GM18520 (cell line): Measurements from ENCODE around the gene NLK.
A peak's percentile ranks its signal among the peaks of the same experiment; 100 is the strongest.
"Not testable (repeated sequence)": the region's sequence is repeated elsewhere in the genome, so short reads cannot be mapped to it uniquely, and the experiment has no call there.

Experiments
- ATAC-seq: cut with Tn5 transposase; IDR thresholded peaks from one replicate; pipeline ENCODE4 v1.9.1; 2021; ENCODE audit not compliant: unreplicated experiment

NLK gene

DNA sequence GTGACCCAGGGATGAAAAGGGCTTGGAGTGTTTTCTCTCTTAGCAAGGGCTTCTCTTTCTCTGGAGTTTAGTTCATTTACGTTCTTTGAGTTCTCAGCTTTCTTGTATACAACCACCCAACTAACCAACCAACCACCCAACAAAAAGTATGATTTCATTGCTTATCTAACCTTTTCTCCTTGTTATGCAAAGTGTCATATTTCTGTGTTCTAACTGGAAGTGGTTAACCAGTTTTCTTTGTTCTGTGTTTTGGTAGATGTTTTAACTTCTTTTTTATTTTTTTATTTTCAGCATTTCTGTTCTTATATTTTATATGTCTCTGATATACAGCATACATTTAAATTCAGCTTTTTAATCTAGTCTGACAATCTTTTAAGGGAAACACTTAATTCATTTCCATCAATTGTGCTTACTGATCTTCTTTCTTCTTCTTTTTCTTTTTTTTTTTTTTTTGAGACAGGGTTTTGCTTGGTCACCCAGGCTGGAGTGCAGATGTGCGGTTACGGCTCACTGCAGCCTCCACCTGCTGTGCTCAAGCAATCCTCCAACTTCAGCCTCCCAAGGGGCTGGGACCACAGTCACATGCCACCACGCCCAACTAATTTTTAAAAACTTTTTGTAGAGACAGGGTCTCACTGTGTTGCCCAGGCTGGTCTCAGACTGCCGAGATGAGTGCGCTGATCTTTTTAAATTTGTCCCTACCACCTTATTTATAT, 29.6 kb downstream of the NLK start:
- no peak for ATAC-seq

DNA sequence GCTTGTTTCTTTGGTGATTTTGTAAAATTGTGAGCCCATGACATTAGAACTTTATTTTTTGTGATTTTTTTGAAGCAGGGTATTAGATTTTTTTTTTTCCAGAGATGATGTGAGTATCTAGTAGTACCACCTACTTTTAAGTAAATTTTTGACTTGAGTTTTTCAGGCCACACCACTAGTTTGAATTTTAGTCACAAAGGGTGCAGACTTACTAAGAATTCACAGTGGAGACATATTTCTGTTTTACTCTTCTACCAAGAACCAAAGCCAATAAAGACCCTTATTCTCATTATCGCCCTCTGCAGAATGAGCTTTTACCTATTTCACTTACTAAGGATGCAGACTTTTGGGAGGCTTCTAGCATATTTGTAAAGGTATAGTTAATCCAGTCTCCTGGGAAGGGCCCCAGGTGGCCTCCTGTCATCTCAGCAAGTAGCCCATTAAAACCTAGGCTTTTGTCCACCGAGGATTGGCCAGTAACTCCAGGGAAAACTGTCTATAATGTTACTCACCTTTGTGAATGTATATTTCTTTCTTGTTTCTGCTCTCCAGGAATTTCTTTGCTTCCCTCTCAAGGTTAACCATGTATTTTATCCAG, 30.6 kb downstream of the NLK start:
- ATAC-seq: no peak

DNA sequence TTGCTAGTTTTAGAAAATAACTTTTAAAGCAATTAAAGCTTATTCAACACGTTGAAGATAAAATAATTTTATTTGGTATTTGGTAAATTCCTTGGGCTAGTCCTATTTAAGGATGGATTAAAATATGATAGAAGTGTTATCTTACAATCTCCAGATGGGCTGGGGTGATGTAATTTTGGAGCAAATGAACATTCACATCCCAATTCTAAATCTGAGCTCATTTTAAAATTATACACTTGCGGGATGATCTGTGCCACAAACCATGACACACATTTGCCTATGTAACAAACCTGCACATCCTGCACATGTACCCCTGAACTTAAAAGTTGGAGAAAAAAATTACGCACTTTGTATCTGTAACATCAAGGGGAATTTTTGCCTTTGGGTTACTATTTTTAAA, 31.5 kb downstream of the NLK start:
- no peak for ATAC-seq

GRCh38 chr17:28076144-28076543, 33.7 kb downstream of the NLK start:
- ATAC-seq: no peak

- ATAC-seq: not testable (repeated sequence)
Observed at GRCh38 chr17:28077140-28077539, 34.7 kb downstream of the NLK start.

- no peak for ATAC-seq
Observed at GRCh38 chr17:28078341-28079229, 36.1 kb downstream of the NLK start.

DNA sequence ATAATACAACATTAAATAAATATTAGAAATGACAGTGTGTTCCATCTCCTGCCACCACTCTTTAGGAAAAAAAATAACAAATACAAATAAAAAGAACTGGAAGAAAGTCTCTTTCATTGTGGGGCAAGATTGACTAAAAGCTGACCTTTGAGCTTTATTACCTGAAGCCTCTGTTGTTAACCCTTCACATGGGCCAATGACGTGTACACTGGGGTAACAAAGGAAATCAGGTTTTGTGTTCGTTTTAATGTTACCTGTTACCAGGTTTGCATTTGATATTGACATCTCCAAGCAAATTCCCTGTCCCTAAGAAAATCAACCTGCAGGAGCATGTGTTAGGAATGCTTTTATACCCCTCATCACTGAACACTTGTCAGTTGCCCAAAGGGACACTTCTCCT, 39.0 kb downstream of the NLK start:
- ATAC-seq: no peak

GRCh38 chr17:28085766-28086165, 43.3 kb downstream of the NLK start:
- no peak for ATAC-seq

DNA sequence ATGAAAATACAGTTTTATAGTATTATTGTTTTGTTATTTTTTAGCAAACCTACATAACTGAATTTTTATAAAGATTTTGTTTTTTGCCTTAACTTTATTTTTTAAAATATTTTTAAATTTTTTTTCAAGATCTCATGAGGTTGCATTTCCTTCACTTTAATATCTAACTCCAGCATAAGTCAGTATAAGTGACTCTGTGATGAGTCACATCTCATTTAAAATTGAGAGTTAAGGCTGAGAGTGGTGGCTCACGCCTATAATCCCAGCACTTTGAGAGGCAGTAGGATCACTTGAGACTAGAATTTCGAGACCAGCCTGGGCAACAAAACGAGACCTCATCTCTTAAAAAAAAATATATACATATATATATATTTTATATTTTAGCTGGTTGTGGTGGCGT, 44.0 kb downstream of the NLK start:
- ATAC-seq: no peak

DNA sequence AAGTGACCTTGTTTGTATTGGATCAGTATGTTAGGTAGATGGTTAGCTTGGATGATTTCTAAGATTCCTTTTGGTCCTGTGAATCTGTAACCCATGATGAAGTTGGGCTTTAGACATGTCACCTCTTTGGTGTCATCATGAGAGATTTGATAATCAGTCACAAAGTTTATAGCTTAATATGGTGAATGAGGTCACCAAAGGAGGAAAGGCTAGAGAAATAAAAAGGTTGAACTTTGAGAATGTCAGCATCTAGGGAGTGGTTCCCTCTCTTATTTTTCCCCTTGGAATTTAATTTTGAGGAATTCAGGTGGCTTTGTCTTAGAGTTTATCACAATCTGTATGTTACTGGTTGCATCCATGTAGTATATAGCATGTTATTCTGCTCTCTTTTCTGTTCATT, 45.3 kb downstream of the NLK start:
- ATAC-seq: no peak

DNA sequence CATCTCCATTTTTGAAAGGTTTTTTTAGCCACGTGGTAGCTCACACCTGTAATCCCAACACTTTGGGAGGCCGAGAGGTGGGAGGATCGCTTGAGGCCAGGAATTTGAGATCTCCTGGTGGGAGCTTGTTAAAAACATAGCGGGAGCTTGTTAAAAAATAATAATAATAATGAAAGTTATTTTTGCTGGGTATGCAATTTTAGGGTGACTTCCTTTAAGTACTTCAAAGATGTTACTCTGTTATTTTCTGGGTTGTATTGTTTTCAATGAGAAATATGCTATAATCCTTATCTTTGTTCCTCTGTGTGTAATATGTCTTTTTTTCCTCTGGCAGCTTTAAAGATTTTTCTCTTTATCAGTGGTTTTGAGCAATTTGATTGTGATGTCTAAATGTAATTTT, 48.1 kb downstream of the NLK start:
- no peak for ATAC-seq

DNA sequence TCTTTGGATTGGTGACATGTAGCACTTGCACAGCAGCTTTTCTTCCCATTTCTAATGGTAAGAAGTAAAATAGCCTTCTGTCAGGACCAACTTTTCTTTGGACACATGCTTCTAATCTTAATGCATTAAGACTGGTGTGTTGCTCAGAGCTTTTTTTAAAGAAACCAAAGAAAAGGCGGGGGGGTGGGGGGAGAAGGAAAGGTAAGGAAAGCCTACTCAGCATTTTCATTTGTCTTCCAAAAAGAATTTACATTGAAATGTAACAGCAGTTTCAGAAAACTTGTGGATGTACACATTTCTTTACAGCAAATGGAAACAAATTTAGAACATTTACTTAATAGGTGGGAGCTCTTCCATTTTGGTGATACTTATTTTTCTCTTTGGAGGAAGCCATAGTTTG, 49.6 kb downstream of the NLK start:
- no peak for ATAC-seq

DNA sequence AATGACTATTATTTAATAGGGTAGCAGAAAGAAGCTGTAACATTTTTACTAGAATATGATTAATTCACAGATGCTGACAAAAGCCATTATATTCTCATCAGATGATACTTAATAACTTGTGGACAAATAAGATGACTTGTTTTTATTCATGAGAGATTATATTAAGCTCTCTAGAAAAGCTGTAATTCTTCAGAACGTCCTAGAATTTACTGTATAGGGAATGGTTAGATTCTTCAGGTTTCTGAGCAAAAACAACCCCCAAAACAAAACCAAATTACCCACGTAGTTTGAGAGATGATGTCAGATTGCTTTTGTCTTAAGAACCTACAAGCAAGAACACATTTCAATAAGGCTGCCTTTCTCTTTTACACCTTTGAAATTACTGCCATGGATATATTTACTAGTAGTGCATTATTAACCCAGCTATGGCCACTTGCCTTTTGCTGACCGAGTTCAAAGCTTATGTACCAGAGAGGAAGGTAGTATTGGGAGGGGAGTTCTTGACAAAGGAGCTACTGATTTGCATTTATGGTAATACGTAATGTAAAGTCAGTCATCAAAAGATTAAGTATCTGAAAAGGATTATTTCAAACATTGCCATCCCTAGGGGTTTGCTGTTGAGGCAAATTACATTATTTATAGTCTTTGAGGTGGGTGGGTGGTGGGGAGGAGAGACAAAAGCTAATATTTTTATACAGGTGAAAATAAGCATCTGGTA, 51.7 kb downstream of the NLK start:
- no peak for ATAC-seq

GRCh38 chr17:28096756-28097155, 54.3 kb downstream of the NLK start:
- ATAC-seq: no peak

GRCh38 chr17:28097254-28097653, 54.8 kb downstream of the NLK start:
- ATAC-seq: no peak

- peak; percentile 41 for ATAC-seq
Observed at GRCh38 chr17:28097901-28098300, 55.4 kb downstream of the NLK start.

- ATAC-seq: not testable (repeated sequence)
Observed at GRCh38 chr17:28098591-28098990, 56.1 kb downstream of the NLK start.

- ATAC-seq: no peak
Observed at GRCh38 chr17:28100251-28100650, 57.8 kb downstream of the NLK start.

- no peak for ATAC-seq
Observed at GRCh38 chr17:28100936-28101335, 58.5 kb downstream of the NLK start.

DNA sequence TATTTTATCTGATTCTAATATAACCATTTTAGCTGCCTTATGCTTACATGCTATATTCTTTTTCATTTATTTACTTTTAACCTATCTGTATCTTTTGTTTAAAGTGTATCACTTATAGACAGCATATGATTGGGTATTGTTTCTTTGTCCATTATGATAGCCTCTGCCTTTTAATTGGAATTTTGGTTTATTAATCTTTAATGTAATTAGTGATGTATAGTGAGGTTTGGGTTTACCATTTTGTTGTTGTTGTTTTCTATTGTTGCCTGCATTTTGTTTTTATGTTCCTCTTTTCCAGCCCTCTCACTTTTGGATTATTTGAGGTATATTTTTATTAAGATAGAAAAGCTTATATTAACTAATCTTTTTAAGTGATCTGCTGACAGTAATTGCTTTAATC, 59.4 kb downstream of the NLK start:
- ATAC-seq: no peak

- ATAC-seq: no peak
Observed at GRCh38 chr17:28105501-28105900, 63.0 kb downstream of the NLK start.
